HepG2 (cell line): ENCODE data around the gene GLIS1. TPM values are rescaled to one million over a fixed set of nuclear protein-coding genes. Genes with fewer than 3 reads are reported as not detected.

Source experiments
- ATAC-seq: fragments of 200-7000 bp; cut with Tn5 transposase; 3 replicates; pipeline ENCODE4 v1.9.1; 2020; ENCODE audit warnings: mild to moderate bottlenecking, moderate library complexity
- BruUV-seq: library from RNA; stranded (reverse); fragments of 400-500 nt; replicated peaks from 2 replicates; lab custom pipeline; 2021; lab: Mats Ljungman, UMichigan
- CTCF ChIA-PET: fragments of 300-600 bp; formaldehyde crosslinking; extraction: SDS; loops from one replicate; lab custom pipeline; 2021; ENCODE audit warnings: low total read pairs, inconsistent platforms, low intra/inter-chr PET ratio; lab: Yijun Ruan, JAX
- POLR2A ChIA-PET: fragments of 350-600 bp; sonication (Branson Sonifier 250); formaldehyde crosslinking; loops from one replicate; lab custom pipeline; 2020; ENCODE audit warnings: antibody characterized with exemption, inconsistent platforms; lab: Yijun Ruan, JAX
- DNase-seq: peaks from one replicate; pipeline ENCODE4 v3.0.0-alpha.2; 2015; ENCODE audit warnings: low spot score
- FAIRE-seq: peaks from 3 replicates; lab custom pipeline; 2011; peaks lifted over from hg19 to GRCh38; lab: Jason Lieb, UNC
- H2AFZ ChIP-seq: one replicate; pipeline ENCODE4 v1.6.1; 2011; ENCODE audit warnings: low read length, inconsistent platforms
- H3K27ac ChIP-seq: fragments of 300-600 bp; 3 replicates; pipeline ENCODE4 v1.8.0; 2011; ENCODE audit warnings: mixed run types, mild to moderate bottlenecking, mixed read lengths, low read length, inconsistent platforms; ENCODE audit not compliant: insufficient read depth; ENCODE audit errors: extremely low read length
- H3K27me3 ChIP-seq, 2 experiments: fragments of 200-600 bp in 1 of 2; 2 replicates in 1 of 2; 3 replicates in 1 of 2; pipeline versions ENCODE4 v1.6.0 to v1.8.0; 2011; ENCODE audit warnings: low read length in 2 of 2, mild to moderate bottlenecking in 2 of 2, moderate library complexity in 2 of 2, inconsistent platforms in 1 of 2; ENCODE audit not compliant: insufficient read depth in 2 of 2, control insufficient read depth in 1 of 2
- H3K36me3 ChIP-seq, 2 experiments: fragments of 200-600 bp in 1 of 2; replicated peaks in 1 of 2; 2 replicates in 1 of 2; 3 replicates in 1 of 2; pipeline versions ENCODE4 v1.5.1 to v1.8.0; 2011; ENCODE audit warnings: low read length in 2 of 2, inconsistent platforms in 1 of 2; ENCODE audit not compliant: insufficient read depth in 2 of 2, control insufficient read depth in 1 of 2
- H3K4me1 ChIP-seq: 2 replicates; pipeline ENCODE4 v1.5.1; 2012; ENCODE audit warnings: low read length, inconsistent platforms; ENCODE audit not compliant: insufficient read depth
- H3K4me2 ChIP-seq: 2 replicates; pipeline ENCODE4 v1.6.0; 2011; ENCODE audit warnings: low read depth, low read length, inconsistent platforms
- H3K4me3 ChIP-seq, 3 experiments: fragments of 200-600 bp in 1 of 3; sonication (generic), shearing (Covaris generic) in 1 of 3; replicated peaks in 1 of 3; 2 replicates each; pipeline ENCODE4 v1.5.1; 2011 to 2016; ENCODE audit warnings: low read length in 3 of 3, inconsistent platforms in 2 of 3, low read depth in 2 of 3, mild to moderate bottlenecking in 2 of 3, control low read depth in 1 of 3, mixed read lengths in 1 of 3; ENCODE audit not compliant: insufficient read depth in 1 of 3
- H3K79me2 ChIP-seq: one replicate; pipeline ENCODE4 v1.6.1; 2011; ENCODE audit warnings: low read length, inconsistent platforms; ENCODE audit not compliant: insufficient read depth
- H3K9ac ChIP-seq: 2 replicates; pipeline ENCODE4 v1.6.0; 2011; ENCODE audit warnings: mild to moderate bottlenecking, low read depth, low read length, inconsistent platforms; ENCODE audit not compliant: insufficient read depth
- H3K9me3 ChIP-seq: 2 replicates; pipeline ENCODE4 v1.5.1; 2012; ENCODE audit warnings: mild to moderate bottlenecking, low read length
- H4K20me1 ChIP-seq: 2 replicates; pipeline ENCODE4 v1.6.0; 2011; ENCODE audit warnings: inconsistent platforms, mild to moderate bottlenecking, low read length, moderate library complexity; ENCODE audit not compliant: insufficient read depth
- DPF2 ChIP-seq: sonication (generic); formaldehyde crosslinking; IDR thresholded peaks from 2 replicates; pipeline ENCODE4 v1.4.0; 2020; ENCODE audit warnings: mild to moderate bottlenecking, low read depth, missing genetic modification reagents, borderline replicate concordance
- FOXK2 ChIP-seq: fragments of 450-650 bp; IDR thresholded peaks from 2 replicates; pipeline ENCODE4 v1.6.1; 2016
- KLF13 ChIP-seq: sonication (generic); formaldehyde crosslinking; IDR thresholded peaks from 2 replicates; pipeline ENCODE4 v1.4.0; 2020; ENCODE audit warnings: mild to moderate bottlenecking, missing genetic modification reagents
- KLF6 ChIP-seq: IDR thresholded peaks from 2 replicates; pipeline ENCODE4 v1.8.0; 2016; ENCODE audit warnings: missing biosample characterization, missing genetic modification reagents
- SIX1 ChIP-seq: sonication (generic); formaldehyde crosslinking; IDR thresholded peaks from 2 replicates; pipeline ENCODE4 v1.4.0; 2020; ENCODE audit warnings: missing genetic modification reagents, borderline replicate concordance
- SNAPC4 ChIP-seq: sonication (generic); formaldehyde crosslinking; IDR thresholded peaks from 2 replicates; pipeline ENCODE4 v1.4.0; 2020; ENCODE audit warnings: mild to moderate bottlenecking, missing genetic modification reagents
- SNRNP70 ChIP-seq: fragments of 200-400 bp; formaldehyde crosslinking; IDR thresholded peaks from 2 replicates; pipeline ENCODE4 v1.6.1; 2017; ENCODE audit warnings: mild to moderate bottlenecking, low read depth, low read length, moderate library complexity
- ZBTB43 ChIP-seq: sonication (generic); formaldehyde crosslinking; conservative IDR thresholded peaks from 2 replicates; pipeline ENCODE4 v1.4.0; 2020; ENCODE audit warnings: missing genetic modification reagents
- ZNF326 ChIP-seq: sonication (generic); formaldehyde crosslinking; IDR thresholded peaks from 2 replicates; pipeline ENCODE4 v1.4.0; 2020; ENCODE audit warnings: missing genetic modification reagents, borderline replicate concordance
- ZNF547 ChIP-seq: sonication (generic); formaldehyde crosslinking; IDR thresholded peaks from 2 replicates; pipeline ENCODE4 v1.5.1; 2020; ENCODE audit warnings: mild to moderate bottlenecking, missing genetic modification reagents
- ZNF775 ChIP-seq: sonication (generic); formaldehyde crosslinking; IDR thresholded peaks from 2 replicates; pipeline ENCODE4 v1.4.0; 2020; ENCODE audit warnings: missing genetic modification reagents, mild to moderate bottlenecking, moderate library complexity, borderline replicate concordance
- WGBS: methylation state at CpG from one replicate; pipeline ENCODE4 v1.1.6; 2017; ENCODE audit warnings: low lambda C conversion rate; 5-methylcytosine and 5-hydroxymethylcytosine counted together
- in situ Hi-C: cut with HindIII; loops from 2 replicates; pipeline ENCODE4 v1.10.0; 2017; ENCODE audit warnings: low pct_unique_long_range_greater_than_20kb; ENCODE audit not compliant: extremely low pct_ligation_motif_present
- intact Hi-C: fragments of 100-400 bp; cut with micrococcal nuclease; formaldehyde crosslinking; loops from one replicate; pipeline ENCODE4 v1.10.0; 2022; ENCODE audit not compliant: unreplicated experiment
- polyA plus RNA-seq, 8 experiments: library from polyadenylated mRNA; depleted of rRNA in 3 of 8; stranded (reverse) in 7 of 8; unstranded in 1 of 8; fragments of >200 nt; fragmentation: Illumina TruSeq in 4 of 8; extraction: Trizol in 4 of 8; gene quantifications; 2 replicates each; pipeline versions ENCODE4 v1.2.1 to v1.2.3, GENCODE V29; 2011 to 2016; ENCODE audit warnings: low read depth in 4 of 8, missing spikeins in 1 of 8, mixed read lengths in 1 of 8; ENCODE audit not compliant: insufficient read depth in 1 of 8
- total RNA-seq, 5 experiments: library from RNA; depleted of rRNA; stranded (reverse); fragments of >200 nt; fragmentation: Illumina TruSeq; extraction: Trizol; gene quantifications; 2 replicates each; pipeline ENCODE4 v1.2.3, GENCODE V29; 2016; ENCODE audit warnings: low read depth in 1 of 5
- TF ChIP-seq, protein P1 (sequence below): sonication (generic); formaldehyde crosslinking; IDR thresholded peaks from 2 replicates; pipeline ENCODE4 v1.4.0; 2020; ENCODE audit warnings: missing genetic modification reagents, low read depth, mild to moderate bottlenecking, borderline replicate concordance

The GLIS1 gene
- total and polyA plus RNA-seq, 2 of the 13 experiments (the other 11 are each of a cell fraction or from before 2014, with no cell fraction given): 0.03 TPM; not detected in 1

- H3K79me2 ChIP-seq: no peaks in the 10 kb centered on the region
- 24% methylated on average over 5 of the region's 7 CpGs for WGBS
- in situ Hi-C loops (no loop called here), intact Hi-C loops (no loop called here)
- DNase-seq (no peak), ATAC-seq (peak; percentile 67), FAIRE-seq (no peak)
- H3K9ac ChIP-seq: no peak overlapping the region
- H3K4me1 ChIP-seq: no peaks in the 10 kb centered on the region
- no peaks in the 10 kb centered on the region for H4K20me1 ChIP-seq
- H3K4me2 ChIP-seq: no peak overlapping the region
- H3K9me3 ChIP-seq: no peaks in the 10 kb centered on the region
- H3K27ac ChIP-seq: no peak overlapping the region
- no TSS peak for BruUV-seq
- ChIA-PET CTCF (no interaction called here), POLR2A (no interaction called here)
- no peaks in the 10 kb centered on the region for H3K36me3 ChIP-seq
- H3K4me3 ChIP-seq: no peak overlapping the region
- no peak overlapping the region for H2AFZ ChIP-seq
- peaks cover 6 to 28% of the 10 kb centered on the region in 2 experiments; a peak in 4 of 5 replicates for H3K27me3 ChIP-seq
- TF ChIP-seq DPF2: no peak
These were observed 221.9 kb downstream of the GLIS1 start for GRCh38 chr1:53517109-53517508.

- CTCF ChIA-PET: no interaction called here
- TF ChIP-seq SNAPC4 (CRISPR knock-in tag) (no peak), FOXK2 (no peak), ZNF326 (CRISPR knock-in tag) (no peak), KLF6 (no peak), ZNF775 (CRISPR knock-in tag) (no peak), ZNF547 (CRISPR knock-in tag) (no peak), ZBTB43 (CRISPR knock-in tag) (no peak), SIX1 (CRISPR knock-in tag) (no peak), SNRNP70 (no peak), KLF13 (no peak)
- TF ChIP-seq, protein P1, sequence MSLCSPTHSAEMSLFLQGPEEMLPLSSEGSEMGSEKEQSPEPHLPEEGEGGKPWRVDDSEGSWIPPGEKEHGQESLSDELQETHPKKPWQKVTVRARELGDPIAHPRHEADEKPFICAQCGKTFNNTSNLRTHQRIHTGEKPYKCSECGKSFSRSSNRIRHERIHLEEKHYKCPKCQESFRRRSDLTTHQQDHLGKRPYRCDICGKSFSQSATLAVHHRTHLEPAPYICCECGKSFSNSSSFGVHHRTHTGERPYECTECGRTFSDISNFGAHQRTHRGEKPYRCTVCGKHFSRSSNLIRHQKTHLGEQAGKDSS (CRISPR knock-in tag): no peak
These were observed 222.8 kb downstream of the GLIS1 start for GRCh38 chr1:53516181-53516580.

More at GRCh38 chr1:53516181-53516580, 222.8 kb downstream of the GLIS1 start:
- POLR2A ChIA-PET: no interaction called here
- in situ Hi-C loops: no loop called here
- ATAC-seq: no peak
- no peak for DNase-seq
- no peak for FAIRE-seq
- H2AFZ ChIP-seq: no peak overlapping the region
- H3K4me2 ChIP-seq: no peak overlapping the region
- intact Hi-C loops: no loop called here
- no peaks in the 10 kb centered on the region for H4K20me1 ChIP-seq
- H3K9ac ChIP-seq: no peak overlapping the region
- BruUV-seq: no TSS peak
- H3K9me3 ChIP-seq: no peaks in the 10 kb centered on the region
- H3K79me2 ChIP-seq: no peaks in the 10 kb centered on the region
- H3K4me3 ChIP-seq: no peak overlapping the region
- H3K36me3 ChIP-seq: no peaks in the 10 kb centered on the region
- no peaks in the 10 kb centered on the region for H3K4me1 ChIP-seq
- peaks cover 10 to 34% of the 10 kb centered on the region in 2 experiments; a peak in 4 of 5 replicates for H3K27me3 ChIP-seq
- 54% methylated on average over 7 of the region's 7 CpGs for WGBS
- no peak overlapping the region for H3K27ac ChIP-seq
